NCI-H2081 treated with DMSO at 0.1 percent for 48 hours (cell line): ENCODE results near the gene PRPF6.

Experiments
- DNase-seq: peaks from one replicate; lab custom pipeline; 2025; lab: John Stamatoyannopoulos, UW

PRPF6 gene

DNA sequence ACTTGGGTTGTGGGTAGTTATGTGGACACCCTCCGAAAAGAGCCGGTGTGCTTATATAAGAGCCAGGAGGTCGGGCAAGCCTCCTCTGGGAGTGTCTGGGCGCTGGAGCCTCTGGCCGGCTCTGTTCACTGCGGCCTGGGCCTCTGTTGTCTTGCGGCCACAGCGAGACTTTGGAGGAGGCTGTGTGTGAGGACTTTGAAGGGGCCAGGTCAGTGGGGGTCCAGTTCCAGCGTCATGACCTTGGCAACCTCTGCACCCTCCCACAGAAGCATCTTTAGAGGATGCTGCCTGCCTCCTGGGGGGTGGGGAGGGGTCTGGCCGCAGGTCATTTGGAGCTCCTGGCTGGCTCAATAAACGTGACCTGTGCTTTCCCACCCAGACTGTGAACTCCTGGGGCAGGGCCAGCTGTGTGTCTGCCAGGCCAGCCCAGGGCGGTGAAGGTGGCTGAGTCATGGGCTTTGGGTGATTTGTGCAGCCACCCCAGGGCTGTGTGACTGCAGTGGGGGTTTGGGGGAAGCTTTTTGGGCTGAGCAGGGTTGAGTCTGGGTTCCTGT lies 83.3 kb downstream of the PRPF6 start:
- no peak for DNase-seq

- DNase-seq, result no peak
These were observed 84.4 kb downstream of the PRPF6 start for GRCh38 chr20:64065062-64065973.

GRCh38 chr20:64065974-64066343 lies 85.0 kb downstream of the PRPF6 start:
- no peak for DNase-seq

DNA sequence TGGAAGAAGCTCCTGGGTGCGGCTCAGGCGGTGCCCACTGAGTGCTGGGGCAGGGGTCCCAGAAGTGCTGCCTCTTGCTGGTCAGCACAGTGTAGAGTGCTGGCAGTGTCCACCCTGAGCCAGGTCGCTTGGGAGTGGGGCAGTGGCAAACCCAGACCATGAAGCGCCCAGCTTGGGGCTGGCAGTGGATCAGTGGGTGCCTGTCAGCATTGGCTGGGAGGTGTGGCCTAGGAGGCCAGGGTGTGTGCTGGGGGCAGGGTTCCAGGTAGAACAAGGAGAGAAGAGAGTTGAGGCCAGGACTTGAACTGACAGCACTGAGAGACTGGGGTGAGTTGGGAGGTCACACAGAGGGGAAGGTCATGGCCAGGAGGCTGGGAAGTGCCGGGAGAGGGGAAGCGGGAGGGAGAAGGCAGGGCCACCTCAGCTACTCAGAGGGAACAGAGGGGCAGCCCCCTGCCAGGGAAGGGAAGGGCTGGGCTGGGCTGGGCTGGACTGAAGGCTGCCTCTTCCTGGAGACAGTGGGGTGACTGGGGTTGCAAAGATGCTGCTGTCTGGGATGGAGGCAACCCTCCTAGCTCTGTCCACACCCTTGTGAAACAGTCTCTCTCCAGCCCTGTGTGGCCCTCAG lies 86.2 kb downstream of the PRPF6 start:
- no peak for DNase-seq

GRCh38 chr20:64067733-64068307 lies 86.9 kb downstream of the PRPF6 start:
- DNase-seq, result no peak

DNA sequence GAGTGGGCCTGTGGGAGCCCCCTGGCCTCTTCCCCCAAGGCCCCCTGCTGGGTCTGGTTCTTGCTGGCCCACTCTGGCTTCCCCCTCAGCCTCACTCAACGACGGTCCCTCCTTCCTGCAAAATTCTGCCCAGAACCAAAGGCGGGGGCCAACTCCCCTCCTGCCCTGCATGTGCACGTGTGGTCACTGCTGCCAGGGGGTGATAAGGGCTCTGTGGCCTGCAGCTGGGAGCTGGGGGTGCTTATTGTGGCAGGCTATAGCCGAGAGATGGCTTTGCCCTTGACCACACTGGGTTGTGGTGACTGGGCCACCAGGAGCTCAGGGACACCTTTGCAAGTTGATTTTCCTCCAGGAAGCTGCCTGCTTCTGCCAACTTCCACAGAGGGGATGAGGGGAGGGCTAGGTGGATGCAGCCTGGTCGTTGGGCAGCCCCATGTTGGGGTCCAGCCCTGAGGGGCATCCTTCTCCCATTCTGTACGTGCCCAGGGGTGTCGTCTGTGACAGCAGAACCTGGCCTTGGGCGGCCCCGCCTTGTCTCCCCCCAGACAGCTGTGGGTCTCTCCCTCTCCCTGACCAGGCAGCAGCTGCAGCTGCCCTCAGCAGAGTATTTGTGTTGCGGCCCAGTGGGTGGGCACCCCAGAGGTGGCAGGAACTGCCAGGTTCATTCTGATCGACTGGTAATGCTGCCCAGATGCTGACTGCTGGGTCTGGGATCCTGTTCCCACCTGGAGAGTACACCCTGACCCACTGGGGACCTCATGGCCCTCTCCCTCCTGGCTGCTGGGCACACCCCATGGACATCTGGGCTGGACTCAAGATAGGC lies 87.7 kb downstream of the PRPF6 start:
- no peak for DNase-seq

GRCh38 chr20:64069209-64069613 lies 88.3 kb downstream of the PRPF6 start:
- no peak for DNase-seq

GRCh38 chr20:64069614-64070243 lies 88.8 kb downstream of the PRPF6 start:
- no peak for DNase-seq

DNA sequence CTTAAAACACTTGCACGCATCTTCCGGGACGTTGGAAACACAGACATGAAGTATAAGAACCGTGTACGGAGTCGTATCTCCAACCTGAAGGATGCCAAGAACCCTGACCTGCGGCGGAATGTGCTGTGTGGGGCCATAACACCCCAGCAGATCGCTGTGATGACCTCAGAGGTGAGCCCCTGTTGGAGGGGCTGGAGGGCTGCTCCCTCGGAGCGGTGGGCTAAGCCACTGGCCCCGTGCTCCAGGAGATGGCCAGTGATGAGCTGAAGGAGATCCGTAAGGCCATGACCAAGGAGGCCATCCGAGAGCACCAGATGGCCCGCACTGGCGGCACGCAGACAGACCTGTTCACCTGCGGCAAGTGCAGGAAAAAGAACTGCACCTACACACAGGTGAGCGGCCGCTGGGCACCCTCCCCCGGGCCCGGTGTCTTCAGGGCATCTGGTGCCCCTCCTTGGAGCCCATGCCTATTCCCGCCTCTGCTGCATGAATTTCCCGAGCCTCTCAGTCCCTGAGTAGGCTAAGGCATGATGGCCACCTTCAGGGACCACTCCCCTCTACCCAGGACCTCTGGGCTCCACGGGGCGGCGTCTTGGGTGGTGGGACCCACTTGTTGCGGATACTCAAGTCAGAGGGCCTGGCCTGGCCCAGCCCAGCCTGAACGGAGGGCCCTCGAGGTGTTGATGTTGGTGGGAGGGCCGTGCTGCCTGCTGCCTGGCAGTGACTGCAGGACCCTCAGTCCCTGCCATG lies 89.5 kb downstream of the PRPF6 start:
- no peak for DNase-seq

GRCh38 chr20:64071341-64072332 lies 90.7 kb downstream of the PRPF6 start:
- DNase-seq, result no peak

DNA sequence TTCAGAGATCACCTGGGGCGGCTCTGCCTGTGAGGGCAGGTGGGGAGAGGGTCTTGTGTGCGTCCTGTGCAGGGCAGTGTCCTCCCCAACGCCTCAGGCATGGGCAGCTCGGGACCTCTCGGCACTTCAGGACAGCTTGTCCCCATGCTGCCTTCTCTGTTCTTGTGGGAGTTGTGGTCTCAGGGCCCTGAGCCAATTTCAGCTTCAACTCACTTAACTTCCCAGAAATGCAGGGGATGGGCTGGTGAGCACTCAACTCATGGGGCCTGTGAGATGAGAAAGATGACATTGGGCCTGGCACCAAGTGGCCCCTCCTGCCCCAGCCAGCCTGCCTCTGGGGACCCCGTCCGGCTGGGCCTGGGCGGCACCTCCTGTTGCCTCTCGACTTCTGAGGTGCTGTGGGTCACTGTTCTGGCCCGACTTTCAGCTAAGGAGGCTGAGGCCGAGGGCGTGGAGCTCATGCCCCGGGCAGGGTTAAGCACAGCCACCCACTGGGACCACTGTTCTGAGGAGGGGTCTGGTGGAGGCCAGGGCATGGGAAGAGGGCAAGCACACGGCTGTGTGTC lies 91.6 kb downstream of the PRPF6 start:
- no peak for DNase-seq

- DNase-seq, result no peak
These were observed 92.7 kb downstream of the PRPF6 start for GRCh38 chr20:64073476-64074183.

- no peak for DNase-seq
These were observed 93.4 kb downstream of the PRPF6 start for GRCh38 chr20:64074184-64074789.

- DNase-seq, result no peak
These were observed 94.0 kb downstream of the PRPF6 start for GRCh38 chr20:64074963-64075362.

- DNase-seq, result no peak
These were observed 94.6 kb downstream of the PRPF6 start for GRCh38 chr20:64075556-64075955.

GRCh38 chr20:64076061-64076997 lies 95.4 kb downstream of the PRPF6 start:
- DNase-seq, result no peak

- no peak for DNase-seq
These were observed 96.2 kb downstream of the PRPF6 start for GRCh38 chr20:64077094-64077493.
